ENCODE results near the gene PLPPR4. TPM values are rescaled to one million over a fixed set of nuclear protein-coding genes. Genes with fewer than 3 reads are reported as not detected.

PLPPR4 gene
- total RNA-seq, result 1 to 10 TPM in 3 of 4 donors, under 1 TPM in 1; 0.66 to 3.9 (median 2.8) TPM

GRCh38 chr1:99264201-99265021, at the start of gene PLPPR4:
Gene PLPPR4 (plus strand): TSS chr1:99264492. CDS start chr1:99264594, 102 bp downstream.
- peaks cover 0 to 6% of the 10 kb centered on the region in 2 donors for H3K27me3 ChIP-seq
- peak in 1 of 2 donors; percentile 8 for DNase-seq (ENCODE audit: low spot score in 2 of 2)
- TF ChIP-seq EP300 (IDR thresholded peaks at IDR 0.05), result no peak
- TF ChIP-seq POLR2A (IDR thresholded peaks at IDR 0.05), result no peak
- no peak for TF ChIP-seq CTCF (IDR thresholded peaks at IDR 0.05)
- 3 to 4% methylated on average over 50 to 51 of the region's 51 CpGs for WGBS, 2 donors
- H3K4me3 ChIP-seq, result peak within 1 kb of the TSS; percentile 28 to 55 (median 30)
- H3K9me3 ChIP-seq, result no peaks in the 10 kb centered on the region
- peaks cover 0 to 13% (median 0%) of the 10 kb centered on the region in 4 donors for H3K4me1 ChIP-seq
- H3K27ac ChIP-seq, result no peak within 1 kb of the TSS
- H3K36me3 ChIP-seq, result no peaks in the 10 kb centered on the region

- no peak overlapping the region for H3K4me3 ChIP-seq
- WGBS, 2 donors, result 77 to 79% methylated on average over 5 of the region's 5 CpGs
- no peak for DNase-seq (ENCODE audit: low spot score in 2 of 2)
- H3K27ac ChIP-seq, result no peak overlapping the region
- peaks cover 0 to 7% (median 2%) of the 10 kb centered on the region in 4 donors for H3K9me3 ChIP-seq
- TF ChIP-seq EP300 (IDR thresholded peaks at IDR 0.05) (no peak), POLR2A (IDR thresholded peaks at IDR 0.05) (no peak), CTCF (IDR thresholded peaks at IDR 0.05) (no peak)
- no peaks in the 10 kb centered on the region for H3K4me1 ChIP-seq
- no peaks in the 10 kb centered on the region for H3K27me3 ChIP-seq
- H3K36me3 ChIP-seq, result no peaks in the 10 kb centered on the region
Observed at GRCh38 chr1:99216956-99217355, 47.3 kb upstream of the PLPPR4 start.

- Histone ChIP-seq H3K9me3 (peaks cover 0 to 7% (median 2%) of the 10 kb centered on the region in 4 donors), H3K4me3 (no peak overlapping the region), H3K4me1 (no peaks in the 10 kb centered on the region), H3K27me3 (no peaks in the 10 kb centered on the region), H3K27ac (no peak overlapping the region), H3K36me3 (no peaks in the 10 kb centered on the region)
- DNase-seq (ENCODE audit: low spot score in 2 of 2), result no peak
- TF ChIP-seq POLR2A (IDR thresholded peaks at IDR 0.05) (no peak), EP300 (IDR thresholded peaks at IDR 0.05) (no peak), CTCF (IDR thresholded peaks at IDR 0.05) (no peak)
- WGBS, 2 donors, result 33 to 48% methylated on average over 4 of the region's 4 CpGs
Observed at GRCh38 chr1:99217599-99217998, 46.7 kb upstream of the PLPPR4 start.

- no peak for DNase-seq (ENCODE audit: low spot score in 2 of 2)
- H3K9me3 ChIP-seq, result peaks cover 0 to 7% (median 2%) of the 10 kb centered on the region in 4 donors
- no peak for TF ChIP-seq CTCF (IDR thresholded peaks at IDR 0.05)
- TF ChIP-seq EP300 (IDR thresholded peaks at IDR 0.05), result no peak
- no peak for TF ChIP-seq POLR2A (IDR thresholded peaks at IDR 0.05)
- 78 to 81% methylated on average over 4 of the region's 4 CpGs for WGBS, 2 donors
- H3K4me1 ChIP-seq, result no peaks in the 10 kb centered on the region
- H3K27ac ChIP-seq, result no peak overlapping the region
- H3K27me3 ChIP-seq, result no peaks in the 10 kb centered on the region
- no peak overlapping the region for H3K4me3 ChIP-seq
- no peaks in the 10 kb centered on the region for H3K36me3 ChIP-seq
Observed at GRCh38 chr1:99218572-99218971, 45.7 kb upstream of the PLPPR4 start.

GRCh38 chr1:99218999-99219398, 45.3 kb upstream of the PLPPR4 start:
- TF ChIP-seq CTCF (IDR thresholded peaks at IDR 0.05), result no peak
- TF ChIP-seq POLR2A (IDR thresholded peaks at IDR 0.05), result no peak
- no peak for TF ChIP-seq EP300 (IDR thresholded peaks at IDR 0.05)
- no peaks in the 10 kb centered on the region for H3K36me3 ChIP-seq
- H3K4me3 ChIP-seq, result no peak overlapping the region
- H3K27me3 ChIP-seq, result no peaks in the 10 kb centered on the region
- no peak for DNase-seq (ENCODE audit: low spot score in 2 of 2)
- peaks cover 0 to 7% (median 2%) of the 10 kb centered on the region in 4 donors for H3K9me3 ChIP-seq
- H3K27ac ChIP-seq, result no peak overlapping the region
- no peaks in the 10 kb centered on the region for H3K4me1 ChIP-seq
